HG03342 (cell line): ENCODE results near the gene CTIF.
"Not testable (repeated sequence)": the region's sequence is repeated elsewhere in the genome, so short reads cannot be mapped to it uniquely, and the experiment has no call there.

ENCODE experiments used
- ATAC-seq: cut with Tn5 transposase; IDR thresholded peaks from one replicate; pipeline ENCODE4 v1.9.1; 2021; ENCODE audit warnings: mild to moderate bottlenecking, moderate library complexity; ENCODE audit not compliant: unreplicated experiment

CTIF gene

GRCh38 chr18:48638896-48639771 is 100.3 kb downstream of the CTIF start:
- ATAC-seq = no peak

GRCh38 chr18:48639772-48640432 is 101.1 kb downstream of the CTIF start:
- ATAC-seq = no peak

GRCh38 chr18:48640566-48641270 is 101.9 kb downstream of the CTIF start:
- ATAC-seq = no peak

GRCh38 chr18:48641981-48642380 is 103.2 kb downstream of the CTIF start:
- no peak for ATAC-seq

GRCh38 chr18:48642503-48642902 is 103.7 kb downstream of the CTIF start:
- ATAC-seq = no peak

GRCh38 chr18:48643262-48643661 is 104.4 kb downstream of the CTIF start:
- no peak for ATAC-seq

- no peak for ATAC-seq
Observed at GRCh38 chr18:48644029-48644428, 105.2 kb downstream of the CTIF start.

- no peak for ATAC-seq
Observed at GRCh38 chr18:48645427-48646002, 106.7 kb downstream of the CTIF start.

- no peak for ATAC-seq
Observed at GRCh38 chr18:48646976-48647375, 108.1 kb downstream of the CTIF start.

- ATAC-seq = no peak
Observed at GRCh38 chr18:48649231-48649630, 110.4 kb downstream of the CTIF start.

GRCh38 chr18:48654591-48654990 is 115.8 kb downstream of the CTIF start:
- ATAC-seq = not testable (repeated sequence)

GRCh38 chr18:48655508-48655907 is 116.7 kb downstream of the CTIF start:
- ATAC-seq = no peak

GRCh38 chr18:48656176-48656575 is 117.3 kb downstream of the CTIF start:
- no peak for ATAC-seq

GRCh38 chr18:48656582-48656981 is 117.8 kb downstream of the CTIF start:
- ATAC-seq = no peak

GRCh38 chr18:48657447-48658120 is 118.8 kb downstream of the CTIF start:
- no peak for ATAC-seq

GRCh38 chr18:48658721-48659120 is 119.9 kb downstream of the CTIF start:
- no peak for ATAC-seq

GRCh38 chr18:48659188-48660009 is 120.6 kb downstream of the CTIF start:
- ATAC-seq = no peak

- no peak for ATAC-seq
Observed at GRCh38 chr18:48660346-48661228, 121.8 kb downstream of the CTIF start.

- no peak for ATAC-seq
Observed at GRCh38 chr18:48661421-48661820, 122.6 kb downstream of the CTIF start.
